Activated naive CD4-positive, alpha-beta T cell treated with anti-CD3 and anti-CD28 coated beads, Interleukin-2, amount 10 ng/mL, durations not matched to agents 7 days and 5 days (primary cell): ENCODE data around the gene TMEFF1.

Experiments used
- CTCF ChIA-PET: fragments of 350-600 bp; sonication (Branson Sonifier 250); formaldehyde crosslinking; loops from one replicate; lab custom pipeline; 2021; ENCODE audit warnings: antibody characterized with exemption; lab: Charles Lee
- DNase-seq: peaks from one replicate; pipeline ENCODE4 v3.0.0-alpha.2; 2020
- H3K27ac Mint-ChIP-seq: one replicate; pipeline ENCODE4 v1.8.0; 2021; ENCODE audit warnings: mild to moderate bottlenecking, moderate library complexity, mixed read lengths
- H3K27me3 Mint-ChIP-seq: one replicate; pipeline ENCODE4 v1.8.0; 2021; ENCODE audit warnings: mild to moderate bottlenecking, mixed read lengths
- H3K36me3 Mint-ChIP-seq: one replicate; pipeline ENCODE4 v1.8.0; 2021; ENCODE audit warnings: mixed read lengths
- H3K4me1 Mint-ChIP-seq: one replicate; pipeline ENCODE4 v1.8.0; 2021; ENCODE audit warnings: mixed read lengths
- H3K4me3 Mint-ChIP-seq: one replicate; pipeline ENCODE4 v1.8.0; 2021; ENCODE audit warnings: mild to moderate bottlenecking, moderate library complexity, mixed read lengths
- H3K9me3 Mint-ChIP-seq: one replicate; pipeline ENCODE4 v1.8.0; 2021; ENCODE audit warnings: mixed read lengths

Gene TMEFF1

GRCh38 chr9:100581081-100581480 is 108.1 kb downstream of the TMEFF1 start:
- H3K4me1 Mint-ChIP-seq, result no peaks in the 10 kb centered on the region
- H3K27ac Mint-ChIP-seq, result no peak overlapping the region
- CTCF ChIA-PET, result interaction anchor here (0.7 to 1.0 kb wide), 4 partner anchors 8 to 616 kb away, joined by 3 read pairs; no protein-coding TSS in a partner anchor
- H3K9me3 Mint-ChIP-seq, result no peaks in the 10 kb centered on the region
- no peak for DNase-seq
- H3K27me3 Mint-ChIP-seq, result peaks cover 5% of the 10 kb centered on the region
- H3K36me3 Mint-ChIP-seq, result no peaks in the 10 kb centered on the region
- H3K4me3 Mint-ChIP-seq, result no peak overlapping the region

- Mint-ChIP-seq H3K27me3 (peaks cover 5% of the 10 kb centered on the region), H3K27ac (no peak overlapping the region), H3K4me3 (no peak overlapping the region), H3K4me1 (no peaks in the 10 kb centered on the region), H3K36me3 (no peaks in the 10 kb centered on the region), H3K9me3 (no peaks in the 10 kb centered on the region)
- CTCF ChIA-PET, result interaction anchor here (0.7 to 1.0 kb wide), 3 partner anchors 9 to 616 kb away, joined by 3 read pairs; no protein-coding TSS in a partner anchor
- no peak for DNase-seq
Observed at GRCh38 chr9:100581661-100582060, 108.7 kb downstream of the TMEFF1 start.

- Mint-ChIP-seq H3K27me3 (peaks cover 10% of the 10 kb centered on the region), H3K4me3 (no peak overlapping the region)
- CTCF ChIA-PET, result no interaction called here
Observed at GRCh38 chr9:100583014-100583802, 110.3 kb downstream of the TMEFF1 start.

GRCh38 chr9:100584951-100585350 is 112.0 kb downstream of the TMEFF1 start:
- H3K9me3 Mint-ChIP-seq, result no peaks in the 10 kb centered on the region

More at GRCh38 chr9:100583014-100583802, 110.3 kb downstream of the TMEFF1 start:
- Mint-ChIP-seq H3K27ac (no peak overlapping the region), H3K4me1 (no peaks in the 10 kb centered on the region), H3K9me3 (no peaks in the 10 kb centered on the region), H3K36me3 (no peaks in the 10 kb centered on the region)
- DNase-seq, result no peak

GRCh38 chr9:100586093-100586492 is 113.1 kb downstream of the TMEFF1 start:
- H3K9me3 Mint-ChIP-seq, result no peaks in the 10 kb centered on the region
- peaks cover 10% of the 10 kb centered on the region for H3K27me3 Mint-ChIP-seq
- no peaks in the 10 kb centered on the region for H3K4me1 Mint-ChIP-seq
- CTCF ChIA-PET, result interaction anchor here (1.2 kb wide), 1 partner anchor 9 kb away, joined by 3 read pairs; no protein-coding TSS in a partner anchor
- no peak for DNase-seq
- H3K4me3 Mint-ChIP-seq, result no peak overlapping the region
- H3K27ac Mint-ChIP-seq, result no peak overlapping the region
- no peaks in the 10 kb centered on the region for H3K36me3 Mint-ChIP-seq

More at GRCh38 chr9:100584951-100585350, 112.0 kb downstream of the TMEFF1 start:
- Mint-ChIP-seq H3K27me3 (peaks cover 10% of the 10 kb centered on the region), H3K36me3 (no peaks in the 10 kb centered on the region), H3K4me3 (no peak overlapping the region), H3K4me1 (no peaks in the 10 kb centered on the region), H3K27ac (no peak overlapping the region)
- no peak for DNase-seq
- CTCF ChIA-PET, result interaction anchor here (1.3 kb wide), 1 partner anchor 147 kb away, joined by 3 read pairs; no protein-coding TSS in a partner anchor

GRCh38 chr9:100587375-100587774 is 114.4 kb downstream of the TMEFF1 start:
- Mint-ChIP-seq H3K4me3 (no peak overlapping the region), H3K27me3 (peaks cover 7% of the 10 kb centered on the region), H3K27ac (no peak overlapping the region), H3K9me3 (no peaks in the 10 kb centered on the region), H3K4me1 (no peaks in the 10 kb centered on the region), H3K36me3 (no peaks in the 10 kb centered on the region)
- no peak for DNase-seq
- CTCF ChIA-PET, result interaction anchor here (0.9 to 1.2 kb wide), 2 partner anchors 8 to 12 kb away, joined by 3 read pairs; no protein-coding TSS in a partner anchor

GRCh38 chr9:100589582-100589981 is 116.6 kb downstream of the TMEFF1 start:
- no peaks in the 10 kb centered on the region for H3K9me3 Mint-ChIP-seq
- no peaks in the 10 kb centered on the region for H3K4me1 Mint-ChIP-seq
- H3K27me3 Mint-ChIP-seq, result peaks cover 5% of the 10 kb centered on the region
- H3K27ac Mint-ChIP-seq, result no peak overlapping the region
- no peaks in the 10 kb centered on the region for H3K36me3 Mint-ChIP-seq
- H3K4me3 Mint-ChIP-seq, result no peak overlapping the region
- DNase-seq, result no peak
- CTCF ChIA-PET, result interaction anchor here (1.5 to 1.6 kb wide), 2 partner anchors 9 to 11 kb away, joined by 4 to 7 read pairs; no protein-coding TSS in a partner anchor

- Mint-ChIP-seq H3K9me3 (no peaks in the 10 kb centered on the region), H3K4me3 (no peak overlapping the region), H3K36me3 (no peaks in the 10 kb centered on the region), H3K4me1 (no peaks in the 10 kb centered on the region), H3K27me3 (peaks cover 5% of the 10 kb centered on the region), H3K27ac (no peak overlapping the region)
- CTCF ChIA-PET, result interaction anchor here (1.5 to 1.6 kb wide), 2 partner anchors 8 to 10 kb away, joined by 4 to 7 read pairs; no protein-coding TSS in a partner anchor
- no peak for DNase-seq
Observed at GRCh38 chr9:100590481-100590880, 117.5 kb downstream of the TMEFF1 start.

GRCh38 chr9:100591139-100591538 is 118.2 kb downstream of the TMEFF1 start:
- H3K4me3 Mint-ChIP-seq, result no peak overlapping the region
- no peak overlapping the region for H3K27ac Mint-ChIP-seq
- no peaks in the 10 kb centered on the region for H3K9me3 Mint-ChIP-seq
- DNase-seq, result no peak
- H3K4me1 Mint-ChIP-seq, result no peaks in the 10 kb centered on the region
- H3K36me3 Mint-ChIP-seq, result no peaks in the 10 kb centered on the region
- peaks cover 5% of the 10 kb centered on the region for H3K27me3 Mint-ChIP-seq
- CTCF ChIA-PET, result interaction anchor here (0.6 kb wide), 1 partner anchor 30 kb away, joined by 4 read pairs; no protein-coding TSS in a partner anchor

GRCh38 chr9:100591639-100592412 is 118.9 kb downstream of the TMEFF1 start:
- Mint-ChIP-seq H3K4me3 (no peak overlapping the region), H3K27ac (no peak overlapping the region), H3K27me3 (peaks cover 8% of the 10 kb centered on the region), H3K9me3 (no peaks in the 10 kb centered on the region), H3K4me1 (no peaks in the 10 kb centered on the region), H3K36me3 (no peaks in the 10 kb centered on the region)
- CTCF ChIA-PET, result interaction anchor here (0.6 kb wide), 1 partner anchor 30 kb away, joined by 4 read pairs; no protein-coding TSS in a partner anchor
- no peak for DNase-seq

- Mint-ChIP-seq H3K27me3 (peaks cover 15% of the 10 kb centered on the region), H3K4me3 (no peak overlapping the region), H3K9me3 (no peaks in the 10 kb centered on the region), H3K4me1 (peaks cover 19% of the 10 kb centered on the region), H3K27ac (no peak overlapping the region), H3K36me3 (no peaks in the 10 kb centered on the region)
- CTCF ChIA-PET, result interaction anchor here (0.7 to 2.4 kb wide), 7 partner anchors 9 to 392 kb away, joined by 3 to 7 read pairs (median 4); partner anchors contain the start of gene TMEFF1
- DNase-seq, result no peak
Observed at GRCh38 chr9:100595391-100596199, 122.6 kb downstream of the TMEFF1 start.

- peaks cover 15% of the 10 kb centered on the region for H3K27me3 Mint-ChIP-seq
- H3K36me3 Mint-ChIP-seq, result no peaks in the 10 kb centered on the region
- H3K4me3 Mint-ChIP-seq, result no peak overlapping the region
- no peak for DNase-seq
- no peak overlapping the region for H3K27ac Mint-ChIP-seq
- H3K4me1 Mint-ChIP-seq, result peaks cover 19% of the 10 kb centered on the region
- H3K9me3 Mint-ChIP-seq, result no peaks in the 10 kb centered on the region
- CTCF ChIA-PET, result interaction anchor here (0.9 to 2.4 kb wide), 4 partner anchors 93 to 1413 kb away, joined by 3 to 7 read pairs (median 4); no protein-coding TSS in a partner anchor
Observed at GRCh38 chr9:100597236-100597635, 124.3 kb downstream of the TMEFF1 start.

- Mint-ChIP-seq H3K9me3 (no peaks in the 10 kb centered on the region), H3K27ac (no peak overlapping the region), H3K27me3 (peaks cover 15% of the 10 kb centered on the region), H3K4me1 (peaks cover 19% of the 10 kb centered on the region), H3K4me3 (peak overlapping the region; percentile 72), H3K36me3 (no peaks in the 10 kb centered on the region)
- DNase-seq, result peak; percentile 83
- CTCF ChIA-PET, result interaction anchor here (0.7 to 1.1 kb wide), 3 partner anchors 9 to 11 kb away, joined by 3 to 4 read pairs (median 3); no protein-coding TSS in a partner anchor
Observed at GRCh38 chr9:100598641-100599145, 125.7 kb downstream of the TMEFF1 start.
